Stimulated activated CD4-positive, alpha-beta T cell treated with anti-CD3 and anti-CD28 coated beads, Interleukin-1b, Interleukin-23, amount 100 ng/mL, for 4 hours (primary cell): ENCODE results near the gene TMEM231.

ENCODE experiments used
- DNase-seq, 2 donors: peaks; one replicate each; pipeline ENCODE4 v3.0.0-alpha.2; 2020; ENCODE audit warnings: low read depth in 2 of 2

Gene TMEM231

GRCh38 chr16:75488322-75488721, 67.7 kb downstream of the TMEM231 start:
- no peak for DNase-seq
